PC-3 (cell line): ENCODE data around the gene ZNF18. TPM values are rescaled to one million over a fixed set of nuclear protein-coding genes. Genes with fewer than 3 reads are reported as not detected.

Experiments
- ATAC-seq: fragments of 200-7000 bp; cut with Tn5 transposase; 2 replicates; pipeline ENCODE4 v1.9.1; 2020; ENCODE audit warnings: mild to moderate bottlenecking, moderate library complexity
- BruUV-seq: library from RNA; stranded (reverse); fragments of 400-500 nt; replicated peaks from 2 replicates; lab custom pipeline; 2021; lab: Mats Ljungman, UMichigan
- CTCF ChIA-PET: fragments of 300-600 bp; sonication (Branson Sonifier 250); formaldehyde crosslinking; loops from one replicate; lab custom pipeline; 2022; ENCODE audit warnings: antibody characterized with exemption; lab: Charles Lee
- POLR2A ChIA-PET: fragments of 300-600 bp; sonication (Branson Sonifier 250); formaldehyde crosslinking; loops from one replicate; lab custom pipeline; 2022; ENCODE audit warnings: antibody characterized with exemption; ENCODE audit not compliant: unreplicated experiment; lab: Charles Lee
- DNase-seq: peaks from one replicate; pipeline ENCODE4 v3.0.0-alpha.2; 2015
- H2AFZ ChIP-seq: fragments of 300-600 bp; sonication (generic); 2 replicates; pipeline ENCODE4 v1.6.0; 2016; ENCODE audit warnings: antibody characterized with exemption, low read length
- H3F3A ChIP-seq: fragments of 300-600 bp; sonication (generic); one replicate; pipeline ENCODE4 v1.6.0; 2017; ENCODE audit warnings: antibody characterized with exemption, low read length, control low read depth, mild to moderate bottlenecking; ENCODE audit not compliant: unreplicated experiment
- H3K27ac ChIP-seq: fragments of 300-600 bp; sonication (generic); 2 replicates; pipeline ENCODE4 v1.5.1; 2016; ENCODE audit warnings: mild to moderate bottlenecking, low read length
- H3K27me3 ChIP-seq: fragments of 300-600 bp; sonication (generic); 2 replicates; pipeline ENCODE4 v1.6.1; 2016; ENCODE audit warnings: low read length, mixed read lengths
- H3K36me3 ChIP-seq: fragments of 300-600 bp; sonication (generic); 2 replicates; pipeline ENCODE4 v1.6.1; 2016; ENCODE audit warnings: low read depth, mixed run types, low read length, mixed read lengths
- H3K4me1 ChIP-seq: fragments of 300-600 bp; sonication (generic); 2 replicates; pipeline ENCODE4 v1.5.1; 2016; ENCODE audit warnings: low read length; ENCODE audit not compliant: insufficient read depth
- H3K4me2 ChIP-seq: fragments of 300-600 bp; sonication (generic); 2 replicates; pipeline ENCODE4 v1.6.0; 2016; ENCODE audit warnings: low read length
- H3K4me3 ChIP-seq: fragments of 300-600 bp; sonication (generic); 2 replicates; pipeline ENCODE4 v1.5.1; 2016; ENCODE audit warnings: mild to moderate bottlenecking, low read length, mixed read lengths
- H3K79me2 ChIP-seq: fragments of 300-600 bp; sonication (generic); 2 replicates; pipeline ENCODE4 v1.6.1; 2017; ENCODE audit warnings: low read length, mixed read lengths
- H3K9ac ChIP-seq: fragments of 300-600 bp; sonication (generic); 2 replicates; pipeline ENCODE4 v1.6.0; 2016; ENCODE audit warnings: mild to moderate bottlenecking, low read length
- H3K9me2 ChIP-seq: fragments of 300-600 bp; sonication (generic); replicated peaks from 2 replicates; pipeline ENCODE4 v1.6.1; 2016; ENCODE audit warnings: mixed run types, low read length, mixed read lengths
- H3K9me3 ChIP-seq: fragments of 300-600 bp; sonication (generic); 2 replicates; pipeline ENCODE4 v1.6.1; 2016; ENCODE audit warnings: low read length, mixed read lengths
- H4K20me1 ChIP-seq: fragments of 300-600 bp; sonication (generic); 2 replicates; pipeline ENCODE4 v1.6.1; 2016; ENCODE audit warnings: low read length, mixed read lengths
- EZH2 ChIP-seq: fragments of 300-600 bp; sonication (generic); IDR thresholded peaks from one replicate; pipeline ENCODE4 v1.6.1; 2017; ENCODE audit warnings: antibody characterized with exemption, mild to moderate bottlenecking, low read length; ENCODE audit not compliant: unreplicated experiment
- EZH2phosphoT487 ChIP-seq: fragments of 300-600 bp; sonication (generic); IDR thresholded peaks from 2 replicates; pipeline ENCODE4 v1.6.1; 2018; ENCODE audit warnings: mild to moderate bottlenecking, antibody characterized with exemption, low read length, borderline replicate concordance
- intact Hi-C: fragments of 100-400 bp; cut with micrococcal nuclease; formaldehyde crosslinking; loops from 2 replicates; pipeline ENCODE4 v1.9.0; 2023
- total RNA-seq: library from RNA; depleted of rRNA; stranded (reverse); fragments of >200 nt; gene quantifications from 2 replicates; pipeline ENCODE4 v1.2.3, GENCODE V29; 2014
- TF ChIP-seq, protein P1 (sequence below): fragments of 300-600 bp; sonication (generic); conservative IDR thresholded peaks from 2 replicates; pipeline ENCODE4 v1.5.1; 2017; ENCODE audit warnings: antibody characterized with exemption, low read depth, mild to moderate bottlenecking, low read length

Gene ZNF18
- total RNA-seq, 1 experiment from 2014 or later: 10.1 TPM

DNA sequence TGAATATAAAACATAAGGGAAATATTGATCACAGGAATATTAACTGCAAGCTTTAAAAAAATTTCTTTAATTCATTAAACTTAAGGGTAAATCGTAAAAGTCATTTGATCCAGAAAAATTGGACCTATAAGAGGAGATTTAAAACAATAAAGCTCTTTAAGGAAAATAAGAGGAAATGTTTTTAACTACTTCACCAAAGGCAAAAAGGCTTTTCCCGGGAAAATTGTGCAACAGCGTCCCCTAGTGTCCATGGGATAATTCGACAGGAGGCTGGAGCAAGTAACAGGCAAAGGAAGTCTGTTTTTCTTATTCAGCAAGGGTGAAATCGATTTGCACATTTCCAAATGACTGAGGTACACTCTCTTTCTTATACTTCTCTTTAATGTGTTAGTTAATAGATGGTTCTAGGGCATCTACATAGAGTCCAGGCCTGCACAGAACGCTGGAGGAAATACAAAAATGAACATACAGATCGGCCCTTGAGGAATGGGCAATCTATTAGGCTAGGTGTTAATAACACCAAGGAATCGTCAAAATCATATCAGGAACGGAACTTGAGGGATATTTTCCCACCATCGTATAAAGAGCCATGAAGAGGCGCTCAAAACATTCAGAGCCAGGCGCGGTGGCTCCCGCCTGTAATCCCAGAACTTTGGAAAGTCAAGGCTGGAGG, 61.4 kb downstream of the ZNF18 start:
- CTCF ChIA-PET: interaction anchor here (0.6 kb wide), 1 partner anchor 679 kb away, joined by 3 read pairs; no protein-coding TSS in a partner anchor
- no peaks in the 10 kb centered on the region for H4K20me1 ChIP-seq
- no peaks in the 10 kb centered on the region for H3K36me3 ChIP-seq
- no peaks in the 10 kb centered on the region for H3K9me3 ChIP-seq
- intact Hi-C loops: loop anchor here (2.0 kb wide), 1 partner anchor 1059 kb away; no protein-coding TSS in a partner anchor
- no peaks in the 10 kb centered on the region for H3F3A ChIP-seq
- H3K27me3 ChIP-seq: peaks cover 32% of the 10 kb centered on the region
- no peak overlapping the region for H3K27ac ChIP-seq
- DNase-seq (peak; percentile 92), ATAC-seq (no peak)
- no peak overlapping the region for H2AFZ ChIP-seq
- no peaks in the 10 kb centered on the region for H3K9me2 ChIP-seq
- no peaks in the 10 kb centered on the region for H3K4me1 ChIP-seq
- no TSS peak for BruUV-seq
- no peaks in the 10 kb centered on the region for H3K79me2 ChIP-seq
- no peak overlapping the region for H3K9ac ChIP-seq
- POLR2A ChIA-PET: no interaction called here
- H3K4me3 ChIP-seq: no peak overlapping the region
- no peak for TF ChIP-seq EZH2phosphoT487
- TF ChIP-seq, protein P1, sequence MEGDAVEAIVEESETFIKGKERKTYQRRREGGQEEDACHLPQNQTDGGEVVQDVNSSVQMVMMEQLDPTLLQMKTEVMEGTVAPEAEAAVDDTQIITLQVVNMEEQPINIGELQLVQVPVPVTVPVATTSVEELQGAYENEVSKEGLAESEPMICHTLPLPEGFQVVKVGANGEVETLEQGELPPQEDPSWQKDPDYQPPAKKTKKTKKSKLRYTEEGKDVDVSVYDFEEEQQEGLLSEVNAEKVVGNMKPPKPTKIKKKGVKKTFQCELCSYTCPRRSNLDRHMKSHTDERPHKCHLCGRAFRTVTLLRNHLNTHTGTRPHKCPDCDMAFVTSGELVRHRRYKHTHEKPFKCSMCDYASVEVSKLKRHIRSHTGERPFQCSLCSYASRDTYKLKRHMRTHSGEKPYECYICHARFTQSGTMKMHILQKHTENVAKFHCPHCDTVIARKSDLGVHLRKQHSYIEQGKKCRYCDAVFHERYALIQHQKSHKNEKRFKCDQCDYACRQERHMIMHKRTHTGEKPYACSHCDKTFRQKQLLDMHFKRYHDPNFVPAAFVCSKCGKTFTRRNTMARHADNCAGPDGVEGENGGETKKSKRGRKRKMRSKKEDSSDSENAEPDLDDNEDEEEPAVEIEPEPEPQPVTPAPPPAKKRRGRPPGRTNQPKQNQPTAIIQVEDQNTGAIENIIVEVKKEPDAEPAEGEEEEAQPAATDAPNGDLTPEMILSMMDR: peak; percentile 99
- no peak overlapping the region for H3K4me2 ChIP-seq

DNA sequence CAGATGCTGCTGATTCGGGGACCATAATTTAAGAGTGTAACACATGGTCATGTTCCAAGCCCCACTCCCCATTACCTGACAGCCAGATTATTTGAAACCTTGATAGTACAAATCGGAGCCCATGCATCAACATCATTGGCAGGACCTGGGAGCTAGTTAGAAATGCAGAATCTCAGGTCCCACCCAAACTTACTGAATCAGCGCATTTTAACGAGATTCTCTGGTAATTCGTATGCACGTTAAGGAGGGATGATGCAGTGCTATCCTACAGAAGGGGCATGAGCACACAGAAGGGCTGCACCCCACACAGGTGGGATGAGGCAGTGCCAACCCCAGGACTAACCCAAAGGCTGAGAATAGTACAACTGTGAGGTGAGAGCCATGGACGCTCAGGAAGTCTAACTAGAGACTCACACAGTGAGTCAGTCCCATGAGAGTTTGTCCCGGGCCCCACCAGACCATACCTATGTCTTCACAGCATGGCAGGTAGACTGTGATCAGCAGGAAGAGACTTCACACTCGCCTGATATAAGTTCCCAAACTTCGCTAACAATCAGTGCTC, 64.9 kb downstream of the ZNF18 start:
- ChIA-PET POLR2A (no interaction called here), CTCF (no interaction called here)
- BruUV-seq: no TSS peak
- no peak overlapping the region for H2AFZ ChIP-seq
- no peaks in the 10 kb centered on the region for H3F3A ChIP-seq
- H3K9me2 ChIP-seq: no peaks in the 10 kb centered on the region
- no peak overlapping the region for H3K4me2 ChIP-seq
- no peaks in the 10 kb centered on the region for H3K36me3 ChIP-seq
- H3K9ac ChIP-seq: no peak overlapping the region
- H3K27ac ChIP-seq: no peak overlapping the region
- TF ChIP-seq, protein P1: no peak
- TF ChIP-seq EZH2 (no peak), EZH2phosphoT487 (no peak)
- H3K4me1 ChIP-seq: no peaks in the 10 kb centered on the region
- ATAC-seq: no peak
- no peak overlapping the region for H3K4me3 ChIP-seq
- H3K79me2 ChIP-seq: no peaks in the 10 kb centered on the region
- no peaks in the 10 kb centered on the region for H3K9me3 ChIP-seq
- peaks cover 9% of the 10 kb centered on the region; the same call in 1 of the 2 replicates for H3K27me3 ChIP-seq
- no peaks in the 10 kb centered on the region for H4K20me1 ChIP-seq
- no peak for DNase-seq
- intact Hi-C loops: no loop called here

DNA sequence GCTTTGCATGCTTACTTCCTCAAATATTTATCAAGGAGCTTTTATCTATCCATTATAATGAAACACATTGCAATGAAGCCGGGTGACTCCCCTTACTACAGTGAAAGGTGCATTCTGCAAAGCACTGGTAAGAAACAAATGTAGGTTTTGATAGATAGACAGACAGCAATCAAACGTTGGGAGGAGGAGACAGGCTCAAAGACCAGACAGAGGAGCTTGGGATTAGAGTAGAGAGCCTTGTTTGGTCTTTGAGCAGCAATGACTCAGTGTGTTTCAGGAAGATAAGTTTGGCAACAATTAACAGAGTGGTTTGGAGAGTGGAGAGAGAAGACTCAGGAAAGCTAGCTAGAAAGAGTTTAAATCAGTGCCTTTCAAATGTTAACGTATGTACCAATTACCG, 68.8 kb downstream of the ZNF18 start:
- ChIA-PET CTCF (interaction anchor here (0.6 kb wide), 1 partner anchor 1085 kb away, joined by 5 read pairs; no protein-coding TSS in a partner anchor), POLR2A (no interaction called here)
- H3K36me3 ChIP-seq: no peaks in the 10 kb centered on the region

More for the DNA sequence above, 68.8 kb downstream of the ZNF18 start:
- no peaks in the 10 kb centered on the region for H3F3A ChIP-seq
- no peaks in the 10 kb centered on the region for H3K4me1 ChIP-seq
- DNase-seq (no peak), ATAC-seq (no peak)
- H3K4me2 ChIP-seq: no peak overlapping the region
- H3K9ac ChIP-seq: no peak overlapping the region
- H4K20me1 ChIP-seq: no peaks in the 10 kb centered on the region
- intact Hi-C loops: no loop called here
- H3K27ac ChIP-seq: no peak overlapping the region
- BruUV-seq: no TSS peak
- no peak overlapping the region for H3K4me3 ChIP-seq
- 0 out of 2 replicates have a peak, but pooled peaks cover 9% of the 10 kb centered on the region for H3K27me3 ChIP-seq
- H3K79me2 ChIP-seq: no peaks in the 10 kb centered on the region
- H3K9me3 ChIP-seq: no peaks in the 10 kb centered on the region
- TF ChIP-seq EZH2 (no peak), EZH2phosphoT487 (no peak)
- TF ChIP-seq, protein P1: no peak
- no peaks in the 10 kb centered on the region for H3K9me2 ChIP-seq
- no peak overlapping the region for H2AFZ ChIP-seq
